Endothelial cell (in vitro differentiated cells): Measurements from ENCODE around the gene SLX9. TPM values are rescaled to one million over a fixed set of nuclear protein-coding genes. Genes with fewer than 3 reads are reported as not detected.
"Not testable (repeated sequence)": the region's sequence is repeated elsewhere in the genome, so short reads cannot be mapped to it uniquely, and the experiment has no call there.

Experiments
- DNase-seq: peaks from one replicate; pipeline ENCODE4 v3.0.0; 2021; ENCODE audit warnings: low spot score
- H3K27ac Mint-ChIP-seq: one replicate; pipeline ENCODE4 v1.8.0; 2021; ENCODE audit warnings: mixed read lengths, inconsistent platforms; ENCODE audit not compliant: unreplicated experiment
- H3K27me3 Mint-ChIP-seq: one replicate; pipeline ENCODE4 v1.8.0; 2021; ENCODE audit warnings: mild to moderate bottlenecking, moderate library complexity, mixed read lengths, inconsistent platforms; ENCODE audit not compliant: unreplicated experiment
- H3K36me3 Mint-ChIP-seq: one replicate; pipeline ENCODE4 v1.8.0; 2021; ENCODE audit warnings: mild to moderate bottlenecking, low read depth, mixed read lengths, inconsistent platforms; ENCODE audit not compliant: unreplicated experiment
- H3K4me1 Mint-ChIP-seq: one replicate; pipeline ENCODE4 v1.8.0; 2021; ENCODE audit warnings: mild to moderate bottlenecking, mixed read lengths, inconsistent platforms; ENCODE audit not compliant: unreplicated experiment
- H3K4me3 Mint-ChIP-seq: one replicate; pipeline ENCODE4 v1.8.0; 2021; ENCODE audit warnings: mild to moderate bottlenecking, mixed read lengths, inconsistent platforms; ENCODE audit not compliant: unreplicated experiment
- H3K9me3 Mint-ChIP-seq: one replicate; pipeline ENCODE4 v1.8.0; 2021; ENCODE audit warnings: mixed read lengths, inconsistent platforms; ENCODE audit not compliant: unreplicated experiment
- CTCF ChIP-seq: fragments of 200-600 bp; sonication (generic); IDR thresholded peaks from one replicate; pipeline ENCODE4 v1.5.0; 2021; ENCODE audit warnings: antibody characterized with exemption; ENCODE audit not compliant: unreplicated experiment
- total RNA-seq: library from RNA; stranded (reverse); fragmentation: NEBNext Ultra II Directional; extraction: Animal tissue kit (Norgen Biotek cat#: 25700); gene quantifications from one replicate; pipeline ENCODE4 v1.2.1, GENCODE V29; 2021; ENCODE audit not compliant: unreplicated experiment

Gene SLX9
- total RNA-seq, 1 donor from 2014 or later, result 13.7 TPM

- Mint-ChIP-seq H3K27me3 (peaks cover 16% of the 10 kb centered on the region), H3K9me3 (peaks cover 9% of the 10 kb centered on the region), H3K4me3 (no peak overlapping the region), H3K36me3 (peaks cover 17% of the 10 kb centered on the region), H3K4me1 (no peaks in the 10 kb centered on the region), H3K27ac (no peak overlapping the region)
- no peak for TF ChIP-seq CTCF
- DNase-seq, result no peak
Measured at GRCh38 chr21:45020629-45021427, 81.0 kb downstream of the SLX9 start.

GRCh38 chr21:45021428-45022347 lies 81.9 kb downstream of the SLX9 start:
- Mint-ChIP-seq H3K4me1 (no peaks in the 10 kb centered on the region), H3K27ac (no peak overlapping the region), H3K36me3 (peaks cover 17% of the 10 kb centered on the region), H3K9me3 (peaks cover 9% of the 10 kb centered on the region), H3K4me3 (no peak overlapping the region), H3K27me3 (peaks cover 11% of the 10 kb centered on the region)
- no peak for DNase-seq
- TF ChIP-seq CTCF, result no peak

- Mint-ChIP-seq H3K36me3 (peaks cover 17% of the 10 kb centered on the region), H3K4me3 (no peak overlapping the region), H3K27ac (no peak overlapping the region), H3K27me3 (peaks cover 11% of the 10 kb centered on the region), H3K4me1 (no peaks in the 10 kb centered on the region), H3K9me3 (peaks cover 9% of the 10 kb centered on the region)
- no peak for TF ChIP-seq CTCF
- no peak for DNase-seq
Measured at GRCh38 chr21:45022348-45022675, 82.5 kb downstream of the SLX9 start.

GRCh38 chr21:45022736-45023135 lies 82.9 kb downstream of the SLX9 start:
- peaks cover 17% of the 10 kb centered on the region for H3K36me3 Mint-ChIP-seq
- no peak for DNase-seq
- H3K9me3 Mint-ChIP-seq, result peaks cover 9% of the 10 kb centered on the region
- peaks cover 8% of the 10 kb centered on the region for H3K27me3 Mint-ChIP-seq
- H3K27ac Mint-ChIP-seq, result no peak overlapping the region
- H3K4me3 Mint-ChIP-seq, result no peak overlapping the region
- TF ChIP-seq CTCF, result no peak
- H3K4me1 Mint-ChIP-seq, result no peaks in the 10 kb centered on the region

- not testable (repeated sequence) for DNase-seq, H3K27ac Mint-ChIP-seq, H3K9me3 Mint-ChIP-seq, H3K4me3 Mint-ChIP-seq, H3K4me1 Mint-ChIP-seq, H3K27me3 Mint-ChIP-seq
- peaks cover 17% of the 10 kb centered on the region for H3K36me3 Mint-ChIP-seq
Measured at GRCh38 chr21:45024516-45024915, 84.7 kb downstream of the SLX9 start.
